Right lobe of liver (tissue), 6 donors: ENCODE data around the gene C17orf58. TPM values are rescaled to one million over a fixed set of nuclear protein-coding genes. Genes with fewer than 3 reads are reported as not detected.
"Not testable (repeated sequence)": the region's sequence is repeated elsewhere in the genome, so short reads cannot be mapped to it uniquely, and the experiment has no call there.

ENCODE experiments used
- ATAC-seq, 4 donors: fragments of 200-7000 bp; cut with Tn5 transposase; one replicate each; pipeline ENCODE4 v1.9.1; 2020; ENCODE audit warnings: mild to moderate bottlenecking in 4 of 4, moderate library complexity in 4 of 4
- DNase-seq, 3 donors: peaks; one replicate each; pipeline ENCODE4 v3.0.0-alpha.2; 2020
- H3K27ac ChIP-seq, 3 donors: fragments of 200-600 bp; one replicate each; pipeline ENCODE4 v1.8.0; 2022
- H3K27me3 ChIP-seq, 2 donors: fragments of 200-600 bp; one replicate each; pipeline ENCODE4 v1.8.0; 2022
- H3K36me3 ChIP-seq, 4 donors: fragments of 200-600 bp; sonication (generic) in 1 of 4; one replicate each; pipeline versions ENCODE4 v1.5.1 to v1.8.0; 2017 to 2022; ENCODE audit warnings: control low read depth in 1 of 4
- H3K4me1 ChIP-seq, 4 donors: fragments of 200-600 bp; sonication (generic) in 1 of 4; one replicate each; pipeline versions ENCODE4 v1.5.1 to v1.8.0; 2017 to 2022; ENCODE audit warnings: control low read depth in 1 of 4
- H3K4me3 ChIP-seq, 3 donors: fragments of 200-600 bp; one replicate each; pipeline ENCODE4 v1.8.0; 2022
- H3K9me3 ChIP-seq, 4 donors: fragments of 200-600 bp; sonication (generic) in 1 of 4; one replicate each; pipeline versions ENCODE4 v1.5.1 to v1.8.0; 2017 to 2022; ENCODE audit warnings: control low read depth in 1 of 4
- POLR2A ChIP-seq: fragments of 450-650 bp; IDR thresholded peaks from one replicate; pipeline ENCODE4 v1.6.1; 2017; ENCODE audit warnings: antibody characterized with exemption, mild to moderate bottlenecking
- WGBS: methylation state at CpG from one replicate; pipeline ENCODE4 v1.1.6; 2018; ENCODE audit warnings: low coverage, low lambda C conversion rate; ENCODE audit not compliant: insufficient coverage; ENCODE audit errors: missing lambda C conversion rate; 5-methylcytosine and 5-hydroxymethylcytosine counted together
- intact Hi-C, 2 donors: fragments of 100-400 bp; cut with DNase I; formaldehyde crosslinking; loops; one replicate each; pipeline versions ENCODE4 v1.11.2 to v1.14.1; 2022
- total RNA-seq, 6 experiments: library from RNA; depleted of rRNA in 2 of 6; stranded (reverse); fragments of >200 nt in 2 of 6; fragmentation: NEBNext Ultra II Directional in 3 of 6; extraction: Animal tissue kit (Norgen Biotek cat#: 25700) in 3 of 6; gene quantifications; one replicate each; pipeline versions ENCODE4 v1.1.0 to v1.2.4, GENCODE V29; 2016 to 2023
- TF ChIP-seq, protein P1 (sequence below), 4 donors: fragments of 200-600 bp in 3 of 4; fragments of 450-650 bp in 1 of 4; IDR thresholded peaks; one replicate each; pipeline versions ENCODE4 v1.5.1 to v1.8.0; 2016 to 2022; ENCODE audit warnings: antibody characterized with exemption in 4 of 4, mild to moderate bottlenecking in 2 of 4
- donor health status: DM: no; HTN: yes; CAD: no.
- donor health status: DM: no; HTN: no; CAD: no.
- donor health status: DM: no; HTN: no; CAD: no.
- donor health status: DM: no; HTN: yes; CAD: no.
- donor health status: DM: no; HTN: yes; CAD: no.

Gene C17orf58
- total RNA-seq, 6 experiments from 2014 or later, result 7.2 to 12.4 (median 8.3) TPM

DNA sequence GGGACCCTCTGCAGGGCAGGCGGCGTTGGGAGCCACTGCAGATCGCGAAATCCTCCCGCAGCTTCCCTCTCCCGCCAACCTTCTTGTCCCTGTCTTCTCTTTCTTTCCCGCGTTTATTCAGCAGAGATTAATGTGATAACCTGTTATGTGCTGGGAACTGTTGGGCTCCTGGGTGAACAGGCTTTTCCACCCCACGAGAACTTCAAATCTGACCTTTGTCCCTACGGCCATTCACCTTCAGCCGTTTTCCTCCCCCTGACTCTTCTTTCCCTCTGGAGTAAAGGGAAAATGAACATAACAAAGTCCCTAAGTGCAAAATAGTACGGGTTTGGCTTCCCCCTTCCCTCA is 24.1 kb upstream of the C17orf58 start:
- 0% methylated on average over 12 of the region's 12 CpGs for WGBS
- Histone ChIP-seq H3K27me3 (no peaks in the 10 kb centered on the region), H3K36me3 (no peaks in the 10 kb centered on the region), H3K9me3 (no peaks in the 10 kb centered on the region), H3K27ac (peak overlapping the region; percentile 87 to 92 (median 90)), H3K4me3 (peak overlapping the region; percentile 53 to 70 (median 69)), H3K4me1 (peaks cover 0 to 3% (median 0%) of the 10 kb centered on the region in 4 donors)
- no peak for TF ChIP-seq POLR2A
- TF ChIP-seq, protein P1, sequence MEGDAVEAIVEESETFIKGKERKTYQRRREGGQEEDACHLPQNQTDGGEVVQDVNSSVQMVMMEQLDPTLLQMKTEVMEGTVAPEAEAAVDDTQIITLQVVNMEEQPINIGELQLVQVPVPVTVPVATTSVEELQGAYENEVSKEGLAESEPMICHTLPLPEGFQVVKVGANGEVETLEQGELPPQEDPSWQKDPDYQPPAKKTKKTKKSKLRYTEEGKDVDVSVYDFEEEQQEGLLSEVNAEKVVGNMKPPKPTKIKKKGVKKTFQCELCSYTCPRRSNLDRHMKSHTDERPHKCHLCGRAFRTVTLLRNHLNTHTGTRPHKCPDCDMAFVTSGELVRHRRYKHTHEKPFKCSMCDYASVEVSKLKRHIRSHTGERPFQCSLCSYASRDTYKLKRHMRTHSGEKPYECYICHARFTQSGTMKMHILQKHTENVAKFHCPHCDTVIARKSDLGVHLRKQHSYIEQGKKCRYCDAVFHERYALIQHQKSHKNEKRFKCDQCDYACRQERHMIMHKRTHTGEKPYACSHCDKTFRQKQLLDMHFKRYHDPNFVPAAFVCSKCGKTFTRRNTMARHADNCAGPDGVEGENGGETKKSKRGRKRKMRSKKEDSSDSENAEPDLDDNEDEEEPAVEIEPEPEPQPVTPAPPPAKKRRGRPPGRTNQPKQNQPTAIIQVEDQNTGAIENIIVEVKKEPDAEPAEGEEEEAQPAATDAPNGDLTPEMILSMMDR (IDR thresholded peaks at IDR 0.05), result no peak
- ATAC-seq (peak; percentile 56 to 64 (median 60)), DNase-seq (peak in 1 of 3 donors; percentile 63)
- intact Hi-C loops, result no loop called here

DNA sequence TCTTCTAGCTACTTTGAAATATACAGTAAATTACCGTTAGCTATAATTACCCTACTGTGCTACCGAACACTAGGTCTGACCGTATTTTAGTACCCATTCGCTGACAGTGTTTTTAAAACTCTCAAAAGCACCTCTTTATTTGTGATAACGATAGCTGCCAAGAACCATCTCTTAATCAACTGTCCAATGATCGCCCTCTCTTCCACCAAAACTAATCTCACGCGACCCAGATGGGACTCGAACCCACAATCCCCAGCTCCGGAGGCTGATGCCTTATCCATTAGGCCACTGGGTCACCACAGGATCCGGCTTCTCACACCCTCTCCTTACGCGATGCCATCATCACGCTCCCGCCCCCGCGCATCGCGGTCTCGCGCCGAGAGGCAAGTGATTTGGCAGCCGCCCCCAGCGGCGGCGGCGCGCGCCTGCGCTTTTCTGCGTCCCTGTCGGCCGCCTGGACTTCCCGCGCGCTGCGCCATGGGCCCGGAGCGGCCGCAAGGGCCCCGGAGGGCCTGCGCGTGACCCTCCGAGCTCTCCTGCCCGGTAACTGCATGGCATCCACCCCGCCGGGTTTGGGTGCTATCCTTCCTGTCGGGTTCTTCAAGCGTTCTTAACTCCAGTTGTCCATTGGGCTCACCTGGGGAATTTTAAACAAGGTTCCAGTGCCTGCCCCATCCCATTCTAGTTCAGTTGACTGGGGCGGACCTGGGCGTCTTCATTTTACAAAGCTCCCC is 23.6 kb upstream of the C17orf58 start:
- peaks cover 0 to 3% (median 0%) of the 10 kb centered on the region in 4 donors for H3K4me1 ChIP-seq
- no peaks in the 10 kb centered on the region for H3K36me3 ChIP-seq
- intact Hi-C loops, result no loop called here
- WGBS, result under 1% methylated on average over 45 of the region's 51 CpGs
- no peaks in the 10 kb centered on the region for H3K9me3 ChIP-seq
- H3K27ac ChIP-seq, result peak overlapping the region; percentile 87 to 92 (median 90)
- no peaks in the 10 kb centered on the region for H3K27me3 ChIP-seq
- DNase-seq (peak; percentile 95 to 97 (median 97)), ATAC-seq (peak; percentile 92 to 96 (median 94))
- TF ChIP-seq POLR2A, result peak; percentile 82
- TF ChIP-seq, protein P1 (IDR thresholded peaks at IDR 0.05), result peak; percentile 28 to 71 (median 43)
- H3K4me3 ChIP-seq, result peak overlapping the region; percentile 53 to 70 (median 69)

DNA sequence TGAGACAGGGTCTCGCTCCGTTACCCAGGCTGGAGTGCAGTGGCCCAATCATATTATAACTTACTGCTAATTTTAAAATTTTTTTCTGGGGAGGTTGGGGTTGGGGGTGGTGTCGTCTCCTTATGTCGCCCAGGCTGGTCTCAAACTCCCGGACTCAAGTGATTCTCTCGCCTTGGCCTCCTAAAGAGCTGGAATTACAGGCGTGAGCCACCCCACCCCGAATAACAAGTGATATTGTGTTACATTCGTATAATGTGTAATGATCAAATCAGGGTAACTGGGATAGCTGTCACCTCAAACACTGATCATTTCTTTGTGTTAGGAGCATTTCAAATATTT is 23.0 kb upstream of the C17orf58 start:
- no peaks in the 10 kb centered on the region for H3K27me3 ChIP-seq
- peak overlapping the region in 1 of 3 donors; percentile 90 for H3K27ac ChIP-seq
- H3K4me1 ChIP-seq, result peaks cover 0 to 3% (median 0%) of the 10 kb centered on the region in 4 donors
- no peak overlapping the region for H3K4me3 ChIP-seq
- H3K9me3 ChIP-seq, result no peaks in the 10 kb centered on the region
- no peaks in the 10 kb centered on the region for H3K36me3 ChIP-seq
- 60% methylated on average over 9 of the region's 9 CpGs for WGBS
- DNase-seq (no peak), ATAC-seq (no peak)
- intact Hi-C loops, result no loop called here
- TF ChIP-seq POLR2A, result no peak
- TF ChIP-seq, protein P1 (IDR thresholded peaks at IDR 0.05), result no peak

DNA sequence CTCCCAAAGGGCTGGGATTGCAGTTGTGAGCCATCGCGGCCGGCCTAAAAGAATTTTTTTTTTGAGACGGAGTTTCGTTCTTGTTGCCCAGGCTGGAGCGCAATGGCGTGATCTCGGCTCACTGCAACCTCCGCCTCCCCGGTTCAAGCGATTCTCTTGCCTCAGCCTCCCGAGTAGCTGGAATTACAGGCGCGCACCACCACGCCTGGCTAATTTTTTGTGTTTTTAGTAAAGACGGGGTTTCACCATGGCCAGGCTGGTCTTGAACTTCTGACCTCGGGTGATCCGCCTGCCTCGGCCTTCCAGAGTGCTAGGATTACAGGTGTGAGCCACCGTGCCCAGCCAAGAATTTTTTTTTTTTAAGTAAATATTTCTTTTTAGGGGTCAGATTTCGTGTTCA is 22.2 kb upstream of the C17orf58 start:
- H3K9me3 ChIP-seq, H3K4me3 ChIP-seq, H3K27me3 ChIP-seq, ATAC-seq, H3K4me1 ChIP-seq, H3K36me3 ChIP-seq, H3K27ac ChIP-seq, DNase-seq, intact Hi-C loops: not testable (repeated sequence)
- 81% methylated on average over 21 of the region's 21 CpGs for WGBS

DNA sequence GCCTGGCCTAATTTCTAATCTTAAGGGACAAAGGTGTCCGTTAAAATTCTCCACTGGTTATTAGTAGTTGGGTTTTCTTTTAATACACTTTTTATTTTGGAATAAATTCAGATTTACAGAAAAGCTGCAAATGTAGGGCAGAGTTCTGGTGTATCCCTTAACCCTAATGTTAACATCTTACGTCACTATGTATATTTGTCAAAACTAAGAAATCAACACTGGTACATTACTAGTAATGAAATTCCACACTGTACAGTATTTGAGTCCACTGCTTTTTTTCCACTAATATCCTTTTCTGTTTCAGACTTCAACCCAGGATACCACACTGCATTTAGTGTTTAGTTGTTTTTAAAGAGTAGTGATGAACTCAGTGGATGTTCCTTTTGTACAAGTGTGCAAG is 20.6 kb upstream of the C17orf58 start:
- Histone ChIP-seq H3K27me3 (no peaks in the 10 kb centered on the region), H3K27ac (no peak overlapping the region), H3K4me1 (peaks cover 0 to 3% (median 0%) of the 10 kb centered on the region in 4 donors), H3K4me3 (no peak overlapping the region), H3K36me3 (no peaks in the 10 kb centered on the region), H3K9me3 (no peaks in the 10 kb centered on the region)
- no peak for DNase-seq
- TF ChIP-seq POLR2A, result no peak
- TF ChIP-seq, protein P1 (IDR thresholded peaks at IDR 0.05), result no peak
- intact Hi-C loops, result no loop called here
- 87% methylated on average over 2 of the region's 2 CpGs for WGBS
- no peak for ATAC-seq
